Osteoblast (primary cell): Measurements from ENCODE around the gene EPHA6. TPM values are rescaled to one million over a fixed set of nuclear protein-coding genes. Genes with fewer than 3 reads are reported as not detected.
A peak's percentile ranks its signal among the peaks of the same experiment; 100 is the strongest.

Source experiments
- DNase-seq: peaks from one replicate; pipeline ENCODE4 v3.0.0; 2011; ENCODE audit warnings: low spot score, mixed read lengths; ENCODE audit not compliant: insufficient read length; ENCODE audit errors: missing footprints
- H2AFZ ChIP-seq: 2 replicates; pipeline ENCODE4 v1.6.0; 2011; ENCODE audit warnings: mild to moderate bottlenecking, low read length
- H3K27ac ChIP-seq: 2 replicates; pipeline ENCODE4 v1.5.1; 2011; ENCODE audit warnings: mild to moderate bottlenecking, low read depth, low read length, moderate library complexity
- H3K27me3 ChIP-seq: 2 replicates; pipeline ENCODE4 v1.6.0; 2012; ENCODE audit warnings: mild to moderate bottlenecking, control low read depth, inconsistent platforms, low read length, moderate library complexity; ENCODE audit not compliant: insufficient read depth
- H3K36me3 ChIP-seq: 2 replicates; pipeline ENCODE4 v1.5.1; 2011; ENCODE audit warnings: mild to moderate bottlenecking, low read length, control low read depth, moderate library complexity; ENCODE audit not compliant: insufficient read depth
- H3K4me1 ChIP-seq: 2 replicates; pipeline ENCODE4 v1.5.1; 2011; ENCODE audit warnings: mild to moderate bottlenecking, low read length, control low read depth, moderate library complexity; ENCODE audit not compliant: insufficient read depth
- H3K4me2 ChIP-seq: 2 replicates; pipeline ENCODE4 v1.6.0; 2011; ENCODE audit warnings: mild to moderate bottlenecking, low read length; ENCODE audit not compliant: insufficient read depth
- H3K4me3 ChIP-seq: fragments of 200-600 bp; sonication (generic); 3 replicates; pipeline ENCODE4 v1.5.1; 2012; ENCODE audit warnings: mild to moderate bottlenecking, low read length, inconsistent platforms; ENCODE audit not compliant: insufficient read depth
- H3K79me2 ChIP-seq: 2 replicates; pipeline ENCODE4 v1.6.0; 2012; ENCODE audit warnings: mild to moderate bottlenecking, low read length, control low read depth, inconsistent platforms; ENCODE audit not compliant: insufficient read depth
- H3K9me3 ChIP-seq: 2 replicates; pipeline ENCODE4 v1.5.1; 2011; ENCODE audit warnings: low read depth, low read length, control low read depth
- H4K20me1 ChIP-seq: 2 replicates; pipeline ENCODE4 v1.6.0; 2012; ENCODE audit warnings: mild to moderate bottlenecking, low read length, control low read depth; ENCODE audit not compliant: insufficient read depth
- CTCF ChIP-seq: IDR thresholded peaks from 2 replicates; pipeline ENCODE4 v1.5.1; 2011; ENCODE audit warnings: mild to moderate bottlenecking, low read depth, low read length, moderate library complexity; ENCODE audit errors: extremely low read depth
- total RNA-seq: library from RNA; depleted of rRNA; stranded (reverse); fragments of >200 nt; gene quantifications from 2 replicates; pipeline ENCODE4 v1.2.3, GENCODE V29; 2012

EPHA6 gene
- total RNA-seq, 1 donor = not detected

DNA sequence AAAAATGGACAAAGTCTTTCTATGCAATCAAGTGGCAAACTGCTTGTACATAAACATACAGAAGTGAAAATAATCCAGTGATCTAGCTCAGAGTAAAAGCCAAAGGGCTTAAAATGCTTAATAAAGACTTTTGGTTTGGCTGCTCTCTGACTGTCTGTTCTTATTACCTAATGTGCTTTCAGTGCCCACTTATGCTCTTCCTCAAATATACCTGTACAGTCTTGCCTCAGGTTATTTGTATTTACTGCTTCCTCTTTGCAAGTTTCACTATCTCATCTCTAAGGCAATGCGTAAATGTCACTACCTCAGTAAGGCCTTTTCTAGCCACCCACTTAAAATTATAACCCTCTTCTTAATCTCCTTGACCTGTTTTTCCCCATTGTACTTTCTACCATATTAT lies 171.8 kb downstream of the EPHA6 start:
- no peak for TF ChIP-seq CTCF
- no peak overlapping the region for H2AFZ ChIP-seq
- H4K20me1 ChIP-seq = no peaks in the 10 kb centered on the region
- peak; percentile 0 for DNase-seq
- no peak overlapping the region for H3K4me2 ChIP-seq
- no peaks in the 10 kb centered on the region for H3K79me2 ChIP-seq
- no peaks in the 10 kb centered on the region for H3K27me3 ChIP-seq
- no peaks in the 10 kb centered on the region for H3K4me1 ChIP-seq
- H3K27ac ChIP-seq = no peak overlapping the region
- no peak overlapping the region for H3K4me3 ChIP-seq
- no peaks in the 10 kb centered on the region for H3K9me3 ChIP-seq
- H3K36me3 ChIP-seq = no peaks in the 10 kb centered on the region

GRCh38 chr3:96991231-96991630 lies 176.8 kb downstream of the EPHA6 start:
- H4K20me1 ChIP-seq = no peaks in the 10 kb centered on the region
- H3K4me1 ChIP-seq = no peaks in the 10 kb centered on the region
- H3K9me3 ChIP-seq = no peaks in the 10 kb centered on the region
- H3K79me2 ChIP-seq = no peaks in the 10 kb centered on the region
- H3K27ac ChIP-seq = no peak overlapping the region
- H3K4me2 ChIP-seq = no peak overlapping the region
- H3K36me3 ChIP-seq = no peaks in the 10 kb centered on the region
- no peak for DNase-seq
- H3K27me3 ChIP-seq = no peaks in the 10 kb centered on the region
- TF ChIP-seq CTCF = no peak
- H3K4me3 ChIP-seq = no peak overlapping the region
- no peak overlapping the region for H2AFZ ChIP-seq

DNA sequence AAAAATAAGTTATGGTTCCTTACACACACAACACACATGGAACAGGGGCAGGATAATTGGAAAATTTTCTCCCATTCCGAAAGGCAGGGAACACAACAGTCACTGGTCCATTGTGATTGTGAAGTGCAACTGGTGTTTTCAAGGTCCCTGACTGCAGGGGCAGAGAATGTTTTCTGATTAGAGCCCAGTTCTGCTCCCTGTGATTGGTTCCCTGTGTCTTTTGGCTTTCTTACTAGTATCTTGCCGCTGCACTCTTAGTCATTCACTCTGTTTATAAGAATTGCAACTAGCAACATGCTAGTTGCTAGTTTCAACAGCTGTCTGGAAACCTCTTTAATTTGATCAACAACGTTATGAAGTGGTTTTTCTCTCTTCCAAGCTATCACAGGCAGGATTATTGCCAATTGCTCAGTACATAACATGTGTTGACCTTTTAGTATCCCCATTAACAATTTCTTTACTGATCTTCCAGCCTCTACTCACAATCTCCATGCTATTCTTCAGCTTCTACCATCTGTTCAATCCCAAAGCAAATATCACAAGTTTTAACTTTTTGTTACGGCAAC lies 177.5 kb downstream of the EPHA6 start:
- H3K27me3 ChIP-seq = no peaks in the 10 kb centered on the region
- no peak for DNase-seq
- H3K79me2 ChIP-seq = no peaks in the 10 kb centered on the region
- H3K4me3 ChIP-seq = no peak overlapping the region
- H3K4me2 ChIP-seq = no peak overlapping the region
- no peaks in the 10 kb centered on the region for H3K9me3 ChIP-seq
- H3K36me3 ChIP-seq = no peaks in the 10 kb centered on the region
- no peak for TF ChIP-seq CTCF
- H2AFZ ChIP-seq = no peak overlapping the region
- no peaks in the 10 kb centered on the region for H3K4me1 ChIP-seq
- no peaks in the 10 kb centered on the region for H4K20me1 ChIP-seq
- H3K27ac ChIP-seq = no peak overlapping the region

DNA sequence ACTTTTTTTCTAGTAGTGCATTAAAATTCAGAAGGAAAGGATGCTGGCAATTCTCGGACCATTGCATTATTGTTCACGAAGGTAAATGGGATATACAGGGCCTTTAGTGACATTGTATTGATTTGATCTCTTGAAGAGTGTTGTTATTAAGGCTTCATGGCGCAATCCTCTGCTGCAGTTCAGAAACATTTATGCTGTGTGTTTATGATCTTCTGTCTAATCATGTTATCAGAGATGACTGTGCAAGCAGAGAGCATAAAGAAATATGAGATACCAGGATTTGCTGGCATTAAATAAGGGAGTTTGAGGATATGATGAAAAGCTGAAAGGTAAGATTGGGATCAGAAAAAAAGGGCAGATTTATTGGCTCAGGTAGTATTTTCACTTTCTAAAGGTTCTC lies 180.6 kb downstream of the EPHA6 start:
- no peaks in the 10 kb centered on the region for H3K9me3 ChIP-seq
- H3K27me3 ChIP-seq = no peaks in the 10 kb centered on the region
- H3K27ac ChIP-seq = no peak overlapping the region
- H3K79me2 ChIP-seq = no peaks in the 10 kb centered on the region
- no peak for DNase-seq
- H4K20me1 ChIP-seq = no peaks in the 10 kb centered on the region
- TF ChIP-seq CTCF = no peak
- H3K4me2 ChIP-seq = no peak overlapping the region
- H3K4me3 ChIP-seq = no peak overlapping the region
- no peak overlapping the region for H2AFZ ChIP-seq
- no peaks in the 10 kb centered on the region for H3K36me3 ChIP-seq
- no peaks in the 10 kb centered on the region for H3K4me1 ChIP-seq
